ENCODE data around the gene IBTK. TPM values are rescaled to one million over a fixed set of nuclear protein-coding genes. Genes with fewer than 3 reads are reported as not detected.

The IBTK gene
- total RNA-seq, 1 experiment from 2014 or later = 17.1 TPM

DNA sequence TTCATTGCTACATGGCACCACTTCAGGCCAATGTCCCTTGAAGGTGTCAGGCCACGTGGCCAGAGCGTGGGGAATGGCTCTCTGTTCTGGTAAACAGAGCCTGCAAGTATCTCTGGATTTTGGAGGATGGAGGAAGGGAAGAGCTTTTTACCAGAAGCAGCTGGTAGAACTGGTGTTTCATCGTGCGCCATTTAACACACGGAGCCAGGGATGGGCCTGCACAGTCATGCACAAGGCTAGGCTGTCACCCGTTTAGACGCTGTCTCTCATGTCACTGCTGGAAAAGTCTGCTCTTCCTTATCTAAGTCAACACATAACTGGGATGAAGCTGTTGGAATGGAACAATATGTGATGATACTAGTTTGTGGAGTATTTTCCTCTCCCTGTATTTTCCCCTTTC lies 123.9 kb downstream of the IBTK start:
- Histone ChIP-seq H2BK12ac (ENCODE audit: insufficient read length, low read depth, low read length) (no peak overlapping the region), H3K79me2 (ENCODE audit: insufficient read depth, low read length) (no peaks in the 10 kb centered on the region), H2BK20ac (ENCODE audit: low read depth, low read length, poor library complexity, severe bottlenecking) (no peak overlapping the region), H3K23me2 (ENCODE audit: insufficient read length, low read depth, low read length, poor library complexity, severe bottlenecking) (no peaks in the 10 kb centered on the region), H4K8ac (replicated peaks; ENCODE audit: insufficient read length, low read depth, low read length) (no peak overlapping the region), H3K4me1 (ENCODE audit: insufficient read depth, low read length) (no peaks in the 10 kb centered on the region), H4K5ac (ENCODE audit: insufficient read length, low read depth, low read length) (no peak overlapping the region), H3K18ac (ENCODE audit: insufficient read length, low read depth, low read length) (no peak overlapping the region), H3K27me3 (ENCODE audit: insufficient read depth, low read length) (no peaks in the 10 kb centered on the region), H3K9ac (ENCODE audit: extremely low read depth, insufficient read length, low read length) (no peak overlapping the region), H2BK5ac (ENCODE audit: insufficient read length, low read length) (no peak overlapping the region), H3K23ac (ENCODE audit: insufficient read length, low read depth, low read length) (no peak overlapping the region), H3K79me1 (ENCODE audit: insufficient read depth, low read depth, low read length, poor library complexity, severe bottlenecking) (no peaks in the 10 kb centered on the region), H4K20me1 (ENCODE audit: control insufficient read depth, insufficient read depth, insufficient read length) (no peaks in the 10 kb centered on the region), H2AK5ac (ENCODE audit: insufficient read length, low read length) (no peak overlapping the region), H3K14ac (ENCODE audit: insufficient read depth, low read length) (no peak overlapping the region), H3T11ph (ENCODE audit: low read length) (no peak overlapping the region), H3K4ac (ENCODE audit: low read depth, low read length) (no peak overlapping the region), H3K9me3 (ENCODE audit: control insufficient read depth, low read depth, low read length) (no peaks in the 10 kb centered on the region), H2BK120ac (ENCODE audit: low read depth, low read length, poor library complexity, severe bottlenecking) (no peak overlapping the region), H4K91ac (ENCODE audit: insufficient read length, low read depth, low read length) (no peak overlapping the region), H2BK15ac (ENCODE audit: low read depth, low read length) (no peak overlapping the region), H3K4me2 (ENCODE audit: insufficient read depth, insufficient read length, low read length) (no peak overlapping the region), H2AFZ (ENCODE audit: low read length) (no peak overlapping the region), H3K56ac (ENCODE audit: insufficient read length, low read depth, low read length) (no peak overlapping the region), H3K27ac (ENCODE audit: insufficient read length, low read depth, low read length) (no peak overlapping the region)
- no CpG with 5 or more reads among the region's 7 CpGs for WGBS (ENCODE audit: extremely low coverage, insufficient read length, low lambda C conversion rate)
- Mint-ChIP-seq H3K9me3 (no peaks in the 10 kb centered on the region; a peak in 1 of 5 replicates), H3K4me3 (no peak overlapping the region), H3K4me1 (no peaks in the 10 kb centered on the region), H3K27me3 (ENCODE audit: low read depth) (no peaks in the 10 kb centered on the region; the same call in 1 of the 2 replicates), H3K27ac (no peak overlapping the region), H3K36me3 (ENCODE audit: insufficient read depth in 1 of 3, low read depth in 3 of 3) (no peaks in the 10 kb centered on the region)
- no peak for DNase-seq
- TF ChIP-seq, protein P1, sequence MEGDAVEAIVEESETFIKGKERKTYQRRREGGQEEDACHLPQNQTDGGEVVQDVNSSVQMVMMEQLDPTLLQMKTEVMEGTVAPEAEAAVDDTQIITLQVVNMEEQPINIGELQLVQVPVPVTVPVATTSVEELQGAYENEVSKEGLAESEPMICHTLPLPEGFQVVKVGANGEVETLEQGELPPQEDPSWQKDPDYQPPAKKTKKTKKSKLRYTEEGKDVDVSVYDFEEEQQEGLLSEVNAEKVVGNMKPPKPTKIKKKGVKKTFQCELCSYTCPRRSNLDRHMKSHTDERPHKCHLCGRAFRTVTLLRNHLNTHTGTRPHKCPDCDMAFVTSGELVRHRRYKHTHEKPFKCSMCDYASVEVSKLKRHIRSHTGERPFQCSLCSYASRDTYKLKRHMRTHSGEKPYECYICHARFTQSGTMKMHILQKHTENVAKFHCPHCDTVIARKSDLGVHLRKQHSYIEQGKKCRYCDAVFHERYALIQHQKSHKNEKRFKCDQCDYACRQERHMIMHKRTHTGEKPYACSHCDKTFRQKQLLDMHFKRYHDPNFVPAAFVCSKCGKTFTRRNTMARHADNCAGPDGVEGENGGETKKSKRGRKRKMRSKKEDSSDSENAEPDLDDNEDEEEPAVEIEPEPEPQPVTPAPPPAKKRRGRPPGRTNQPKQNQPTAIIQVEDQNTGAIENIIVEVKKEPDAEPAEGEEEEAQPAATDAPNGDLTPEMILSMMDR (conservative IDR thresholded peaks at IDR 0.05) = no peak

Other genes starting within 250 kb of the IBTK start
- gene TPBG, start 116.1 kb upstream of the IBTK start, total RNA-seq (2021) = 19.0 and 20.8 TPM in 2 replicates

All from H9 (cell line).